GM15510 (cell line): ENCODE data around the gene KRT86.

ENCODE experiments used
- POLR2A ChIP-seq: IDR thresholded peaks from 3 replicates; pipeline ENCODE4 v1.6.1; 2011; ENCODE audit warnings: borderline replicate concordance; ENCODE audit not compliant: insufficient read length; ENCODE audit errors: extremely low read depth

Gene KRT86

GRCh38 chr12:52254180-52254964, 20.1 kb upstream of the KRT86 start:
- no peak for TF ChIP-seq POLR2A

DNA sequence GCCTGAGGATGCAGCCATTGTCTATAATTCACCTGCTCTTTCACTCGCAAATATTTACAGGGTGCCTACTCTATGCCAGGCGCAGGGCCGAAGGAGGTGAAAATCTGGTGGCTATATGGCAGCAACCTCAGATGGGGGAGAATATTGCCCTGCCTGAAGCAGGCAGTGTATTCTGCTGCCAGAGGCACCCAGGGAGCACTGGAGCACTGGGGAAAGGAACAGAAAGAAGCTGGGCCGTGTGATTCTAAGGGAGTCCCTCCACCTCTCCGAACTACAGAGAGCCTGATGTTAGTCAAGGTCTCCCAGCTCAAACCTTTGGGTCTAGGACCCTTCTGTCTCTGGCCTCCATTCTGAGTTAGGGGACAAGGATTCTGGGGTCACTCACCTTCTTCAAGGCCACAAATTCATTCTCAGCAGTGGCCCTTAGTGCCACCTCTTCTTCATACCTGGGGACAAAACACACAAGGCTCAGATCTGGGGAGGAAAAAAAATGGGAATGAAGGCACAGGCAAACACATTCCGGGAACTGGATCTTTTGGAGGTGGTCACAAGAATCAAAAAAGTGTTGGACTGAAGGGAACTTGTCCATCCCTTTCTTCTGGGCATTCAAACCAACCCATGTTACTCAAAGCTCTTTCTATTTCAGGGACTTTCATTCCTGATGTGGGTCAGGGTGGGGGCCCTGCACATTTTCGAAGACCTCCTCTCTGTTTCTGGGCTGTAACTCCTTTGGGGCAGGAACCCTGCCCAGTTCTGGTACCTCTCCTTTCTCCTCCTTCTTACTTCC, 19.3 kb upstream of the KRT86 start:
- no peak for TF ChIP-seq POLR2A

DNA sequence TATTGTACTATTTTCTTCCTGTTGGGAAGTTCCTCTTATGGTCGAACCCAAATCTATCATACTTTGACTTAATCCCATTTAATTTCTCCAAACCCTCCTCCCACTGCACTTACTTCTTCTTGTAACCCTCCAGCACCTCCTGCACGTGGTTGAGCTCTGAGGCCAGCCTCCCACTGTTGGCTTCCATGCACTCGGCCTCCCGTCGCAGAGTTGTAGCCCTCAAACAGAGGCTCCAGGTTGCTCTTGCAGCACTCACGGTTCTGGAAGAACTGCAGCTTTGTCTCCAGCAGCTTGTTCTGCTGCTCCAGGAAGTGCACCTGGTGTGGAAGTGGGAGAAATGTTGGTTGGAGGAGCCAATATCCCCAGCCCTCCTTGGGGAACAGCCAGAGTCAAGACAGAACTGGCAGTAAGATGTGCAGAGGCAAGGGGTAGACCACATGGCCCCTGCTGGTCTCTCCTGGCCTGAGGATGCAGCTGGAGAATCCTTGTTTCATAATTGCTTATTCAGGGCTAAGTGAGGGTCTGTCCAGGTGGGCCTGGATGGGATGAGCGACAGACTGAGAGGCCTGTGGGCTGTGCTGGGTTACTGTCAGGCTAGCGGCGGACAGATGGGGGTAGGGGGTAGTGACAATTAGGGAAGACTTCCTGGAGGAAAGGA, 18.4 kb upstream of the KRT86 start:
- TF ChIP-seq POLR2A: no peak

GRCh38 chr12:52256584-52256935, 17.9 kb upstream of the KRT86 start:
- no peak for TF ChIP-seq POLR2A

DNA sequence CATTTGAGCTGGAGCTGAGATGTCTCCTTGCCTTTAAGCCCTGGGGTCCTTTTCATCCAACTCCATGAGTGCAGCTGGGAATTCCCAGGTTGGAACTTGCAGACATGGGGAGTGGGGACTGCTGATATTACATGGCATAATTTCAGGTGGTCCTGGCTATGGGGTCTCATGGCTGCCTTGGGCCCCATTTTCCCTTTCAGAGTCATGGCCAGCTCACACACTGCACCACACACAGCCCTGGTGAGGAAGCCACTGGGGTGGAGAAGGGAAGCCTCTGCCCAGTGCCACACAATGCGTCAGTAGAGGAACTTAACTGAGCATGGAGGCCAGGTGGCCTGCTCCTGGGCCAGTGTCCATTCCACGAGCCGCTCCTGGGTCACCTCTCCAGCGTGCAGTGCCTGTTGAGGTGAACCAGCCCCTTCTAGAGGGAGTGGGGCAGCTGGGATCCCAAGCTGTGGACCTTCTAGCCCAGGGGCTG, 17.3 kb upstream of the KRT86 start:
- TF ChIP-seq POLR2A: no peak

GRCh38 chr12:52258335-52258901, 16.0 kb upstream of the KRT86 start:
- no peak for TF ChIP-seq POLR2A

- TF ChIP-seq POLR2A: no peak
Measured at GRCh38 chr12:52259657-52260243, 14.7 kb upstream of the KRT86 start.

DNA sequence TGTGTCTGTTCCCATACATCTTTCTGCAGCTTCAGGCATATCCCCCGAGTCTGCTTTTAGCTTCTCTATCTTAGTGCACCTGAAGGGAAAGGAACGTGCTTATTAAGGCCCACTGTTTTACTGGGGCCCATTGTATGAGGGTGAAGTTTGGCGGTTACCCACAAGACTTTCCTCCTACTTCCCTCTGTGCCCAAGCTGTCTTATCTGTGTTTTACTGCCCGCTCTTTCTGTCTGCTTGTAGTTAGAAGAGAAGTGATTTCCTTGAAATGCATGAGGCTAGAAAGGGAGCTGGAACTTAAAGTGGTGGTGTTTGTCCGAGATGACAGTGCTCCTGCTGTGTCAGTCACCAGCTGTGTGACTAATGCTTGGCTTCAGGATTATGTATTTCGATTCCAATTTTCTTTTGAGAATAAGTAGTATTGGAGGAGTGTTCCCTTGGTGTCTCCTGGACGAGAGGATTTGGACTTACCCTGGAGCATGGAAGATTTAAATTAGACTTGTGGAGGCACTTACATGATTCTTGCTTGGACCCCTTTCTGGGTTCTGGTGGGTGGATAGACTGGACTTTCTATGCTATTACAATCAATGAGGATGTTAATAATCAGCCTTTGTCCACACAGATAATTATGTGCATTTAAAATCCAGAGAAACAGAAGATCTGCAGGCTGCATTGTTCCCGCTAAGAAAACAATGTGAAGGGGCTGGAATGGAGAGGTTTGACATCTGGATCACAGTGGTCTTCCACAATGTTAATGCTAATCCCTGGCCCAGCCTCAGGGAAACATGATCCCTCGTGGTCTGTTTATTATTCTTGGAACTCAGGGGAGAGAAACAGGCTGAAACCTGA, 13.9 kb upstream of the KRT86 start:
- no peak for TF ChIP-seq POLR2A

DNA sequence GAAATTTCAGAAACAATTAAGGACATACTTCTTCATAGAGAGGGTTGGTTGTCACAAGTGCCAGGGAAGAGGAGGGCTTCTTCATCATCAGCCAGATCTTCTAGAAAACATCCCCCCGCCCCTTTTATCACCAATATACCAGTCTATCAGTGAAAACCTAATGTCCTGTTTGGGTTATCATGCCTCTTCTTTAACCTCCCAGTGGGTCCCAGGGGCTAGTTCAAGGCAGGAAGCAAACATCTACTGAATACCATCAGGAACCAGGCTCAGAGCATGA, 13.3 kb upstream of the KRT86 start:
- TF ChIP-seq POLR2A: no peak

- no peak for TF ChIP-seq POLR2A
Measured at GRCh38 chr12:52262286-52262685, 12.2 kb upstream of the KRT86 start.

DNA sequence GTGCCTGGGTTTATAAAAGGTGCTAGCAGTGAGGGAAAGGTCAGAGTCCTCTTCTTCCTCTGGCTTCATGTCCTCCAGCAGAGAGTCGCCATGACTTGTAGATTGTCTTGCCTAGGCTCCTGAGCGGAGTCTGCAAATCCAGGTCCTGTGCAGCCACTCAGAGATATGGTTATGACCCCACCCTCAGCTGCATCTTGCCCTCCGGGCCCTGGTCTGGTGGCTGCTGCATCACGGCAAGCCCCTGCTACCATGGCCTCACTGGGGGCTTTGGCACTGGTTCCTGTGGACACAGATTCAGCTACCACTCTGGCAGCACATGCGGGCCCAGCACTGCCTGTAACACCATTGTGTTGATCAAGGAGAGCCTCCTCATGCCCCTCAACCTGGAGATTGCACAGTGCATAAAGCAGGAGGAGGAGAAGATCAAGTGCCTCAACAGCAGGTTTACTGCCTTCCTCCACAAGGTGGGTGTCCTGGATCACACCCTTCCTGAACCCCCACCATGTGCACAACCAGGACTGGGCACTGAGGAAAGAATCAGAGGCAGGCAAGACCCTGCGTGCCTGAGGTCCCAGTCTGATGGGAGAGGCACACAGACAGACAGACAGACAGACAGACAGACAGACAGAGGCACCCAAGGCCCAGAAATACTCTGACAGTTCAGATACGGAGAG, 10.5 kb upstream of the KRT86 start:
- TF ChIP-seq POLR2A: no peak

DNA sequence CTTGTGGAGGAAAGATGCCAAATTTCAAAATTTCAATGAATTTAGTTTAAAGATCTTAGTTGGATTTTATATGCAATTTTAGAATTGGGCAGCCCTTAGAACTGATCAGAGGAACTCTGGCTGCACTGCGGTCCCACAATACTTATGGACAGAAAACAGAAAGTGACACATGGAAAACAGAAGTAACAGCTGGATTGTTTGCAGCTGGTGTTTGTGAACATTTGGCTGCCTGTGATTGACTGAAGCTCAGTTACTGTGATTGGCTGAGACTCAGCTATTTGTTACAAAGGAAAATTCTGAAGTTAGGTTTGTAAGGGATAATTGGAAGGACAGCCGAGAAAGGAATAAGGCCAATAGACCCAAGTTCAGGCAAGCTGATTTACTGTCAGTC, 10.0 kb upstream of the KRT86 start:
- no peak for TF ChIP-seq POLR2A

- no peak for TF ChIP-seq POLR2A
Measured at GRCh38 chr12:52266514-52266913, 7.9 kb upstream of the KRT86 start.

DNA sequence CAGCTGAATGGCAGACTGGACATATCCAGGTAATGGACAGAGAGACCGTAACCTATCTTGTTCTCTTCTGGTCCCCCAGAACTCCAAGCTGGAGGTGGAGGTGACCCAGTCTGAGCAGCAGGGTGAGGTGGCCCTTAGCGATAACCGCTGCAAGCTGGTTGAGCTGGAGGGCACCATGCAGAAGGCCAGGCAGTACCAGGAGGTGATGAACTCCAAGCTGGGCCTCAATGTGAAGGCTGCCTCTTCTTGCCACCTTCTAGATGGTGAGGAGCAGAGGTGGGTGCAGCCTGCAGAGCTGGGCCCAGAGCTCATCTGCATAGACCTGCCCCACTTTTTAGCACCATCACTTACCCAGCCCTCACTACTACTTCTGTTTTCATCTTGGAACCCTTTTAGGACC, 7.2 kb upstream of the KRT86 start:
- TF ChIP-seq POLR2A: no peak
